ENCODE data around the gene CYB5D1.

The CYB5D1 gene

GRCh38 chr17:7873051-7873450 is 15.2 kb downstream of the CYB5D1 start:
- H3K4me3 ChIP-seq (ENCODE audit: low read length) = no peak overlapping the region
- no peak for TF ChIP-seq ZNF274 (IDR thresholded peaks at IDR 0.05; ENCODE audit: low read depth, low read length)

- no peak overlapping the region for H3K4me3 ChIP-seq (ENCODE audit: low read length)
- TF ChIP-seq ZNF274 (IDR thresholded peaks at IDR 0.05; ENCODE audit: low read depth, low read length) = no peak
These were observed 18.1 kb downstream of the CYB5D1 start for GRCh38 chr17:7875804-7876370.

- no peak for TF ChIP-seq ZNF274 (IDR thresholded peaks at IDR 0.05; ENCODE audit: low read depth, low read length)
- no peak overlapping the region for H3K4me3 ChIP-seq (ENCODE audit: low read length)
These were observed 20.4 kb downstream of the CYB5D1 start for GRCh38 chr17:7878234-7878633.

- no peak for TF ChIP-seq ZNF274 (IDR thresholded peaks at IDR 0.05; ENCODE audit: low read depth, low read length)
- H3K4me3 ChIP-seq (ENCODE audit: low read length) = peak overlapping the region; percentile 71; the same call in 1 of the 2 replicates
These were observed 22.5 kb downstream of the CYB5D1 start for GRCh38 chr17:7880076-7880868.

GRCh38 chr17:7881276-7882054 is 23.7 kb downstream of the CYB5D1 start:
- peak overlapping the region; percentile 49; the same call in 1 of the 2 replicates for H3K4me3 ChIP-seq (ENCODE audit: low read length)
- no peak for TF ChIP-seq ZNF274 (IDR thresholded peaks at IDR 0.05; ENCODE audit: low read depth, low read length)

GRCh38 chr17:7882068-7882467 is 24.3 kb downstream of the CYB5D1 start:
- peak overlapping the region; percentile 49; the same call in 1 of the 2 replicates for H3K4me3 ChIP-seq (ENCODE audit: low read length)
- TF ChIP-seq ZNF274 (IDR thresholded peaks at IDR 0.05; ENCODE audit: low read depth, low read length) = no peak

- no peak for TF ChIP-seq ZNF274 (IDR thresholded peaks at IDR 0.05; ENCODE audit: low read depth, low read length)
- peak overlapping the region; percentile 40; the same call in 1 of the 2 replicates for H3K4me3 ChIP-seq (ENCODE audit: low read length)
These were observed 24.8 kb downstream of the CYB5D1 start for GRCh38 chr17:7882629-7883028.

GRCh38 chr17:7883781-7884386 is 26.1 kb downstream of the CYB5D1 start:
- peak overlapping the region; percentile 67 for H3K4me3 ChIP-seq (ENCODE audit: low read length)
- no peak for TF ChIP-seq ZNF274 (IDR thresholded peaks at IDR 0.05; ENCODE audit: low read depth, low read length)

GRCh38 chr17:7884581-7885366 is 27.0 kb downstream of the CYB5D1 start:
- H3K4me3 ChIP-seq (ENCODE audit: low read length) = peak overlapping the region; percentile 85; the same call in 1 of the 2 replicates
- TF ChIP-seq ZNF274 (IDR thresholded peaks at IDR 0.05; ENCODE audit: low read depth, low read length) = no peak

GRCh38 chr17:7885367-7886226 is 27.8 kb downstream of the CYB5D1 start:
- TF ChIP-seq ZNF274 (IDR thresholded peaks at IDR 0.05; ENCODE audit: low read depth, low read length) = no peak
- peak overlapping the region; percentile 85 for H3K4me3 ChIP-seq (ENCODE audit: low read length)

- TF ChIP-seq ZNF274 (IDR thresholded peaks at IDR 0.05; ENCODE audit: low read depth, low read length) = no peak
- peak overlapping the region; percentile 85 for H3K4me3 ChIP-seq (ENCODE audit: low read length)
These were observed 28.6 kb downstream of the CYB5D1 start for GRCh38 chr17:7886227-7887037.

- TF ChIP-seq ZNF274 (IDR thresholded peaks at IDR 0.05; ENCODE audit: low read depth, low read length) = no peak
- peak overlapping the region; percentile 85 for H3K4me3 ChIP-seq (ENCODE audit: low read length)
These were observed 29.3 kb downstream of the CYB5D1 start for GRCh38 chr17:7887038-7887481.

All from GM08714 (cell line).